HEK293T (cell line): ENCODE results near the gene SFT2D3.

ENCODE experiments used
- ARNT ChIP-seq: fragments of 450-650 bp; IDR thresholded peaks from 2 replicates; pipeline ENCODE4 v1.6.1; 2017; ENCODE audit warnings: mild to moderate bottlenecking
- BHLHE40 ChIP-seq: fragments of 450-650 bp; IDR thresholded peaks from 2 replicates; pipeline ENCODE4 v1.6.1; 2016; ENCODE audit warnings: mild to moderate bottlenecking, moderate library complexity, borderline replicate concordance
- CTBP1 ChIP-seq: fragments of 450-650 bp; IDR thresholded peaks from 2 replicates; pipeline ENCODE4 v1.6.1; 2016; ENCODE audit warnings: borderline replicate concordance
- ELF4 ChIP-seq: fragments of 450-650 bp; IDR thresholded peaks from 2 replicates; pipeline ENCODE4 v1.6.1; 2017; ENCODE audit warnings: antibody characterized with exemption
- FOXA1 ChIP-seq: fragments of 450-650 bp; IDR thresholded peaks from 2 replicates; pipeline ENCODE4 v1.6.1; 2016; ENCODE audit warnings: mild to moderate bottlenecking
- FOXK2 ChIP-seq: fragments of 450-650 bp; IDR thresholded peaks from 2 replicates; pipeline ENCODE4 v1.6.1; 2016; ENCODE audit warnings: mild to moderate bottlenecking
- FOXM1 ChIP-seq: fragments of 450-650 bp; IDR thresholded peaks from 2 replicates; pipeline ENCODE4 v1.6.1; 2017; ENCODE audit warnings: mild to moderate bottlenecking, borderline replicate concordance
- HDGF ChIP-seq: fragments of 450-650 bp; IDR thresholded peaks from 2 replicates; pipeline ENCODE4 v1.6.1; 2017; ENCODE audit warnings: antibody characterized with exemption, borderline replicate concordance
- L3MBTL2 ChIP-seq: fragments of 450-650 bp; conservative IDR thresholded peaks from 2 replicates; pipeline ENCODE4 v1.6.1; 2016; ENCODE audit warnings: mild to moderate bottlenecking
- LEF1 ChIP-seq: fragments of 450-650 bp; IDR thresholded peaks from 2 replicates; pipeline ENCODE4 v1.6.1; 2017; ENCODE audit warnings: mild to moderate bottlenecking, borderline replicate concordance
- NFRKB ChIP-seq: fragments of 450-650 bp; IDR thresholded peaks from 2 replicates; pipeline ENCODE4 v1.6.1; 2016; ENCODE audit warnings: mild to moderate bottlenecking, moderate library complexity
- SP1 ChIP-seq: fragments of 450-650 bp; IDR thresholded peaks from 2 replicates; pipeline ENCODE4 v1.6.1; 2017
- SUZ12 ChIP-seq: fragments of 450-650 bp; IDR thresholded peaks from 2 replicates; pipeline ENCODE4 v1.6.1; 2016; ENCODE audit warnings: mild to moderate bottlenecking
- ZNF384 ChIP-seq: fragments of 450-650 bp; IDR thresholded peaks from 2 replicates; pipeline ENCODE4 v1.6.1; 2016

GRCh38 chr2:127657232-127657595 lies 44.1 kb upstream of the SFT2D3 start:
- TF ChIP-seq ELF4 (no peak), SP1 (no peak), ARNT (no peak), ZNF384 (no peak), LEF1 (no peak), HDGF (no peak), BHLHE40 (no peak), NFRKB (no peak), SUZ12 (no peak), FOXM1 (no peak), L3MBTL2 (no peak), CTBP1 (no peak), FOXA1 (no peak), FOXK2 (no peak)
